ENCODE results near the gene RAB3C. TPM values are rescaled to one million over a fixed set of nuclear protein-coding genes. Genes with fewer than 3 reads are reported as not detected.

Gene RAB3C
- total RNA-seq, 1 experiment from 2014 or later, result not detected

- Histone ChIP-seq H3K36me3 (ENCODE audit: control insufficient read depth, insufficient read depth, low read length) (no peaks in the 10 kb centered on the region), H3K27me3 (ENCODE audit: control insufficient read depth, insufficient read depth, low read length) (no peaks in the 10 kb centered on the region), H3K4me1 (ENCODE audit: control insufficient read depth, insufficient read depth, low read length) (no peaks in the 10 kb centered on the region), H3K27ac (ENCODE audit: low read length) (no peak overlapping the region), H3K9me3 (ENCODE audit: control insufficient read depth, insufficient read depth, low read depth, low read length) (no peaks in the 10 kb centered on the region), H3K4me3 (ENCODE audit: low read depth in 2 of 2, low read length in 2 of 2) (no peak overlapping the region)
- POLR2A ChIA-PET, result no interaction called here
- no peak for DNase-seq (ENCODE audit: low read depth, low spot score)
- TF ChIP-seq REST (IDR thresholded peaks at IDR 0.05; ENCODE audit: insufficient read depth in 1 of 2, low read depth in 2 of 2, low read length in 1 of 2) (no peak), CTCF (IDR thresholded peaks at IDR 0.05) (no peak), POLR2AphosphoS5 (IDR thresholded peaks at IDR 0.05; ENCODE audit: low read depth, low read length) (no peak), TCF7L2 (IDR thresholded peaks at IDR 0.05; ENCODE audit: low read depth, low read length) (no peak), SIN3A (IDR thresholded peaks at IDR 0.05; ENCODE audit: borderline replicate concordance, insufficient read depth, low read depth, low read length) (no peak)
- CTCF ChIA-PET, result interaction anchor here (0.8 kb wide), 1 partner anchor 149 kb away, joined by 4 read pairs; no protein-coding TSS in a partner anchor
- BruUV-seq (replicated peaks), result no TSS peak
- intact Hi-C loops (cut with micrococcal nuclease; ENCODE audit: unreplicated experiment), result no loop called here
- in situ Hi-C loops (cut with HindIII; ENCODE audit: low pct_unique_long_range_greater_than_20kb, low sequenced_read_pairs), result no loop called here
- ATAC-seq, result no peak
These were observed 217.5 kb downstream of the RAB3C start for GRCh38 chr5:58800356-58800755.

GRCh38 chr5:58800861-58801540 lies 218.1 kb downstream of the RAB3C start:
- ATAC-seq (no peak), DNase-seq (ENCODE audit: low read depth, low spot score) (no peak)
- Histone ChIP-seq H3K27me3 (ENCODE audit: control insufficient read depth, insufficient read depth, low read length) (no peaks in the 10 kb centered on the region), H3K4me3 (ENCODE audit: low read depth in 2 of 2, low read length in 2 of 2) (no peak overlapping the region), H3K27ac (ENCODE audit: low read length) (no peak overlapping the region), H3K4me1 (ENCODE audit: control insufficient read depth, insufficient read depth, low read length) (no peaks in the 10 kb centered on the region), H3K9me3 (ENCODE audit: control insufficient read depth, insufficient read depth, low read depth, low read length) (no peaks in the 10 kb centered on the region), H3K36me3 (ENCODE audit: control insufficient read depth, insufficient read depth, low read length) (no peaks in the 10 kb centered on the region)
- BruUV-seq (replicated peaks), result no TSS peak
- POLR2A ChIA-PET, result no interaction called here
- CTCF ChIA-PET, result interaction anchor here (0.8 kb wide), 1 partner anchor 149 kb away, joined by 4 read pairs; no protein-coding TSS in a partner anchor
- intact Hi-C loops (cut with micrococcal nuclease; ENCODE audit: unreplicated experiment) (no loop called here), in situ Hi-C loops (cut with HindIII; ENCODE audit: low pct_unique_long_range_greater_than_20kb, low sequenced_read_pairs) (no loop called here)
- TF ChIP-seq TCF7L2 (IDR thresholded peaks at IDR 0.05; ENCODE audit: low read depth, low read length) (no peak), REST (IDR thresholded peaks at IDR 0.05; ENCODE audit: insufficient read depth in 1 of 2, low read depth in 2 of 2, low read length in 1 of 2) (no peak), SIN3A (IDR thresholded peaks at IDR 0.05; ENCODE audit: borderline replicate concordance, insufficient read depth, low read depth, low read length) (no peak), CTCF (IDR thresholded peaks at IDR 0.05) (no peak), POLR2AphosphoS5 (IDR thresholded peaks at IDR 0.05; ENCODE audit: low read depth, low read length) (no peak)

All from Panc1 (cell line).